Common myeloid progenitor, CD34-positive (primary cell): ENCODE results near the gene PHACTR4.
A peak's percentile ranks its signal among the peaks of the same experiment; 100 is the strongest.
"Not testable (repeated sequence)": the region's sequence is repeated elsewhere in the genome, so short reads cannot be mapped to it uniquely, and the experiment has no call there.

Experiments
- CTCF ChIA-PET: fragments of 350-600 bp; sonication (Branson Sonifier 250); formaldehyde crosslinking; loops from one replicate; lab custom pipeline; 2021; ENCODE audit warnings: antibody characterized with exemption; lab: Charles Lee
- POLR2A ChIA-PET: fragments of 350-600 bp; sonication (Branson Sonifier 250); formaldehyde crosslinking; loops from one replicate; lab custom pipeline; 2021; ENCODE audit warnings: antibody characterized with exemption; lab: Charles Lee
- DNase-seq, 3 donors: peaks; one replicate each; pipeline versions ENCODE4 v3.0.0 to v3.0.0-alpha.2; 2013
- H3K27ac ChIP-seq, 2 experiments: 1 replicate in 1 of 2; 2 replicates in 1 of 2; pipeline ENCODE4 v1.7.0; 2013; ENCODE audit warnings: inconsistent platforms in 2 of 2, low read length in 2 of 2, mild to moderate bottlenecking in 2 of 2, low read depth in 1 of 2, moderate library complexity in 1 of 2; ENCODE audit not compliant: severe bottlenecking in 2 of 2, insufficient read depth in 1 of 2, poor library complexity in 1 of 2
- H3K27me3 ChIP-seq, 5 experiments: replicated peaks in 2 of 5; 1 replicate in 3 of 5; 2 replicates in 2 of 5; pipeline versions ENCODE4 v1.6.1 to v1.7.0; 2013; ENCODE audit warnings: low read length in 4 of 5, mild to moderate bottlenecking in 2 of 5, moderate library complexity in 2 of 5, inconsistent platforms in 1 of 5; ENCODE audit not compliant: insufficient read depth in 5 of 5, control insufficient read depth in 4 of 5
- H3K36me3 ChIP-seq, 4 experiments: 1 replicate in 2 of 4; 2 replicates in 2 of 4; pipeline versions ENCODE4 v1.6.1 to v1.7.0; 2013; ENCODE audit warnings: low read length in 3 of 4, control low read depth in 1 of 4, mild to moderate bottlenecking in 1 of 4; ENCODE audit not compliant: control insufficient read depth in 4 of 4, insufficient read depth in 4 of 4
- H3K4me1 ChIP-seq, 4 experiments: 1 replicate in 3 of 4; 2 replicates in 1 of 4; pipeline versions ENCODE4 v1.6.1 to v1.7.1; 2013; ENCODE audit warnings: low read length in 3 of 4, mild to moderate bottlenecking in 3 of 4, control low read depth in 1 of 4, inconsistent platforms in 1 of 4, moderate library complexity in 1 of 4; ENCODE audit not compliant: control insufficient read depth in 4 of 4, insufficient read depth in 4 of 4; ENCODE audit errors: control extremely low read depth in 1 of 4
- H3K4me3 ChIP-seq, 7 experiments: 1 replicate in 4 of 7; 2 replicates in 3 of 7; pipeline versions ENCODE4 v1.5.1 to v1.7.0; 2013; ENCODE audit warnings: mild to moderate bottlenecking in 7 of 7, low read length in 6 of 7, moderate library complexity in 6 of 7, inconsistent platforms in 2 of 7, low read depth in 2 of 7, control low read depth in 1 of 7; ENCODE audit not compliant: insufficient read depth in 4 of 7, control insufficient read depth in 1 of 7; ENCODE audit errors: extremely low read depth in 1 of 7
- H3K9me3 ChIP-seq, 5 experiments: 1 replicate in 4 of 5; 2 replicates in 1 of 5; pipeline versions ENCODE4 v1.6.1 to v1.7.1; 2013; ENCODE audit warnings: low read length in 4 of 5, mild to moderate bottlenecking in 2 of 5, inconsistent platforms in 1 of 5, low read depth in 1 of 5, moderate library complexity in 1 of 5; ENCODE audit not compliant: control insufficient read depth in 4 of 5, insufficient read depth in 2 of 5; ENCODE audit errors: control extremely low read depth in 1 of 5
- WGBS: methylation state at CpG from one replicate; pipeline ENCODE4 v1.1.5; 2013; ENCODE audit not compliant: insufficient coverage; 5-methylcytosine and 5-hydroxymethylcytosine counted together

The PHACTR4 gene

DNA sequence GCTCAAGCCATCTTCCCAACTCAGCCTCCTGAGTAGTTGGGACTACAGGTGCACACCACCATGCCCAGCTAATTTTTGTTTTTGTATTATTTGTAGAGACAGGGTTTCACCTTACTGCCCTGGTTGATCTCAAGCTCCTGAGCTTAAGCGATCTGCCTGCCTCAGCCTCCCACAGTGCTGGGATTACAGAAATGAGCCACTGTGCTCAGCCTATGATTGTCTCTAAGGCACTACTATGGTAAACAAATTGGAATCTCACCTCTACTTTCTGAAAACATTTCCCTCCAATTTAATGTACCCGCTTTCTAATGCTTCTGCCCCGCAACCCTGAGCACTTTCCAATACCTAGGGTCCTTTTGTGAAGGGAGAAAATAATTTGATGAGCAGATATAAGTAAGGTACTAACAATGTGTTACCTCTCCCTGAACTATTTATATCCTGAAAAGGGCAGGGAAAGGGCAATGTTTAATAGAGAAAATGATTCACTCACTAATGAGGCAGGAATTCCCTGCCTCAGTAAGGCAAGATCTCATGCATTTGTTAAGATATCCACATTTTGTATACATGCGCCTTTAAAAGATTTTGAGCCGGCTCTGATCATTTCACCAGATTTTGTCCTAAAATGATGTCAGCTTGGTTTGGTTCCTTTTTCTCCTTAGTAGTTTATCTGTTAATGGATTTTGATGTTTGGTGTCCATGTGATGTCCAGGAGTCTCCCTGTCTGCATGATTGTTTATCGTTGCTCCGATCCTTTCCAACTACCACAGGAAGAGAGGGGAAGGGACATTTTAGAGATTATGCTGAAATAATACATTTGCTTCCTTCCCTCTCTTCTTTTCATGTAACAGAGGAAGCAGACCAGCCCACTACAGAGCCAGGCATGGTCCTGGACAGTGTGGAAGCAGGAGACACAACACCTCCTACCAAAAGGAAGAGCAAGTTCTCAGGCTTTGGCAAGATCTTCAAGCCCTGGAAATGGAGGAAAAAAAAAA is 89.0 kb downstream of the PHACTR4 start:
- ChIA-PET CTCF (interaction anchor here (0.6 to 1.2 kb wide), 3 partner anchors 11 to 87 kb away, joined by 3 to 4 read pairs (median 4); no protein-coding TSS in a partner anchor), POLR2A (no interaction called here)
- Histone ChIP-seq H3K4me1 (peaks cover 2 to 38% (median 24%) of the 10 kb centered on the region in 4 experiments), H3K27ac (peak overlapping the region in 1 of 2 experiments; percentile 26), H3K9me3 (no peaks in the 10 kb centered on the region), H3K27me3 (no peaks in the 10 kb centered on the region), H3K4me3 (no peak overlapping the region), H3K36me3 (peaks cover 0 to 28% (median 8%) of the 10 kb centered on the region in 4 experiments)
- WGBS = 100% methylated on average over 1 of the region's 7 CpGs
- no peak for DNase-seq

DNA sequence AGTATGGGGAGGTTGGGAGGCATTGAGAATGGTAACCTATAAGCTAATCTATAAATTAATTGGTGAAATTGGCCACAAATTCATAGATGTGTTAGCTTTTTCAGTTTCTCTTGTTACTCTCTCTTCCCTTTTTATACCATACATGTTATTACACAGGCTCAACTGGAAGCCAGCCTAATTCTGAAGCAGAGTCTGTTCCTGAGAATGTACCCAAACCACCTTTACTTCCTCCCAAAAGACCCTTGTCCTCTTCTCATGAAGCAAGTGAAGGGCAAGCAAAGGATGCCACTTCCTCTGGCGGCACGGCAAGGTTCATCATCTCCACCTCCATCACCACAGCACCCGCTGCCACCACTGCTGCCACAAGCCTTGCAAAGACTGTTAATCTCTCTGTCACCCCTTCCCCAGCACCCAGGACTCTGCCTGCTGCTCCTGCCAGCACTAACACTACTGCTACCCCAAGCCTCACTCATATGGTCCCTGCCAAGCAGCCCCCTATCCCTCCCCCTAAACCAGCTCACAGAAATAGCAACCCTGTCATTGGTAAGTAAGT is 96.8 kb downstream of the PHACTR4 start:
- peaks cover 0 to 1% (median 0%) of the 10 kb centered on the region in 4 experiments for H3K4me1 ChIP-seq

DNA sequence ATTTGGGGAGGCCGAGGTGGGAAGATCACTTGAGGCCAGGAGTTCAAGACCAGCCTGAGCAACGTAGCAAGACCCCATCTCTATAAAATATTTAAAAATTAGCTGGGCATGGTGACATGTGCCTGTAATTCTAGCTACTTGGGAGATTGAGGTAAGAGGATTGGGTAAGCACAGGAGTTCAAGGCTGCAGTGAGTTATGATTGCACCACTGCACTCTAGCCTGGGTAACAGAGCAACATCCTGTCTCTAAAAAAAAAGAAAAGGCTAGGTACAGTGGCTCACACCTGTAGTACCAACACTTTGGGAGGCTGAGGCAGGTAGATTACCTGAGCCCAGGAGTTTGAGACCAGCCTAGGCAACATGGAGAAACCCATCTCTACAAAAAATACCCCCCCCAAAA is 100.6 kb downstream of the PHACTR4 start:
- CTCF ChIA-PET = interaction anchor here (0.6 to 6.1 kb wide), 3 partner anchors 57 to 133 kb away, joined by 3 to 59 read pairs (median 12); no protein-coding TSS in a partner anchor
- Histone ChIP-seq H3K4me1 (peaks cover 0 to 4% (median 2%) of the 10 kb centered on the region in 4 experiments), H3K27me3 (no peaks in the 10 kb centered on the region), H3K9me3 (no peaks in the 10 kb centered on the region), H3K27ac (no peak overlapping the region), H3K36me3 (peaks cover 11 to 49% (median 37%) of the 10 kb centered on the region in 4 experiments), H3K4me3 (no peak overlapping the region)
- no peak for DNase-seq
- POLR2A ChIA-PET = interaction anchor here (0.7 to 1.0 kb wide), 2 partner anchors 10 to 407 kb away, joined by 3 read pairs; no protein-coding TSS in a partner anchor
- no CpG with 5 or more reads among the region's 2 CpGs for WGBS

More for the DNA sequence above, 96.8 kb downstream of the PHACTR4 start:
- DNase-seq = no peak
- POLR2A ChIA-PET = no interaction called here
- Histone ChIP-seq H3K27me3 (no peaks in the 10 kb centered on the region), H3K27ac (no peak overlapping the region), H3K9me3 (no peaks in the 10 kb centered on the region), H3K4me3 (no peak overlapping the region), H3K36me3 (peaks cover 8 to 55% (median 31%) of the 10 kb centered on the region in 4 experiments)
- WGBS = 100% methylated on average over 3 of the region's 3 CpGs
- CTCF ChIA-PET = interaction anchor here (0.9 kb wide), 1 partner anchor 60 kb away, joined by 3 read pairs; no protein-coding TSS in a partner anchor

DNA sequence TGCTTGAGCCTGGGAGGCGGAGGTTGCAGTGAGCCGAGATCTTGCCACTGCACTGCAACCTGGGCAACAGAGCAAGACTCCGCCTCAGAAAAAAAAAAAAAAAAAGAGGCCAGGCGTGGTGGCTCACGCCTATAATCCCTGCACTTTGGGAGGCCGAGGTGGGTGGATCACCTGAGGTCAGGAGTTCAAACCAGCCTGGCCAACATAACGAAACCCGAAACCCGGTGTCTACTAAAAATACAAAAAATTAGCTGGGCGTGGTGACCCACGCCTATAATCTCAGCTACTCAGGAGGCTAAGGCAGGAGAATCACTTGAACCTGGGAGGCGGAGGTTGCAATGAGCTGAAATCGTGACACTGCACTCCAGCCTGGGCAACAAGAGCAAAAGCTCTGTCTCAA is 110.0 kb downstream of the PHACTR4 start:
- H3K4me1 ChIP-seq, H3K9me3 ChIP-seq, DNase-seq, POLR2A ChIA-PET, H3K4me3 ChIP-seq, H3K27me3 ChIP-seq, H3K27ac ChIP-seq: not testable (repeated sequence)
- CTCF ChIA-PET = interaction anchor here (1.3 to 1.6 kb wide), 2 partner anchors 9 to 10 kb away, joined by 3 to 5 read pairs; no protein-coding TSS in a partner anchor
- 95% methylated on average over 9 of the region's 13 CpGs for WGBS
- H3K36me3 ChIP-seq = peaks cover 16 to 75% (median 43%) of the 10 kb centered on the region in 4 experiments

DNA sequence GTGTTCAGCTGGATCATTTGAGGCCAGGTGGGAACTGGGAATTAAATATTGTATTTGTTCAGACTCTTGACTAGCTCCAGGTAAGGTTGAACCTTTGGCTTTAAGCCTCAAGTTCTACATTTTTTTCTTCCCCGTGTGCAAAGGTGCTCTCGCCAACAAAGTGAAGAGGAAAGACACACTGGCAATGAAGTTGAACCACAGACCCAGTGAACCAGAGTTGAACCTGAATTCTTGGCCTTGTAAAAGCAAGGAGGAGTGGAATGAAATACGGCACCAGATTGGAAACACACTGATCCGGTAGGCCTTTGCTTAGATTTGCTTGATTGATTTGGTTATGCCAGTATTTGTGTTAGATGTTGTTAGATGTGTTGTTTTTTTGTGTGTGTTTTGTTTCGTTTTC is 110.8 kb downstream of the PHACTR4 start:
- no peaks in the 10 kb centered on the region for H3K4me1 ChIP-seq
- no peak for DNase-seq
- H3K4me3 ChIP-seq = no peak overlapping the region
- no peak overlapping the region for H3K27ac ChIP-seq
- POLR2A ChIA-PET = no interaction called here
- 98% methylated on average over 5 of the region's 5 CpGs for WGBS
- H3K36me3 ChIP-seq = peaks cover 16 to 74% (median 44%) of the 10 kb centered on the region in 4 experiments
- H3K27me3 ChIP-seq = no peaks in the 10 kb centered on the region
- H3K9me3 ChIP-seq = no peaks in the 10 kb centered on the region
- CTCF ChIA-PET = interaction anchor here (1.3 kb wide), 1 partner anchor 8 kb away, joined by 5 read pairs; no protein-coding TSS in a partner anchor

DNA sequence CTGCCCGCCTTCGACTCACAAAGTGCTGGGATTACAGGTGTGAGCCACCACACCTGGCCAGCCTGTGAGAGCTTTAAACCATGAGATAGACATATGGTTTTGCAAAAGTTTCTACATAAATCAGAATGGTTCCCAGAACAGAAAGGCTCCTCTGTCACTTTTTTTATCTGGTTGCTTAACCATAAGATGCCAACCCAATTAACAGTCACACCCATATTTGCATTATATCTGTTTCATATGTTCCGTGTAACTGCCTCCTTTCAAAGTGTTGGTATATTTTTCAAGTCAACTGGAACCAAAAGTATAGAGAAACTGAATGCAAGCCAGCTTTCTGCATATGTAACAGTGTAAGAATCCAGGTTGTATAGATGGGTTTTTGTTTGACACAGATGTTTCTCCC is 112.6 kb downstream of the PHACTR4 start:
- Histone ChIP-seq H3K36me3 (peaks cover 13 to 74% (median 39%) of the 10 kb centered on the region in 4 experiments), H3K27me3 (no peaks in the 10 kb centered on the region), H3K4me3 (no peak overlapping the region), H3K4me1 (no peaks in the 10 kb centered on the region), H3K27ac (no peak overlapping the region), H3K9me3 (no peaks in the 10 kb centered on the region)
- 100% methylated on average over 2 of the region's 3 CpGs for WGBS
- CTCF ChIA-PET = interaction anchor here (1.3 kb wide), 1 partner anchor 120 kb away, joined by 3 read pairs; no protein-coding TSS in a partner anchor
- POLR2A ChIA-PET = no interaction called here
- DNase-seq = no peak
